Measurements from ENCODE around the gene HDAC4. TPM values are rescaled to one million over a fixed set of nuclear protein-coding genes. Genes with fewer than 3 reads are reported as not detected.
A peak's percentile ranks its signal among the peaks of the same experiment; 100 is the strongest.

The HDAC4 gene
- total and polyA plus RNA-seq, 2 experiments from 2014 or later: 8.1 to 41.8 TPM

- peak overlapping the region; percentile 23 for H3K27ac Mint-ChIP-seq
- peaks cover 14% of the 10 kb centered on the region for H3K27me3 Mint-ChIP-seq (ENCODE audit: insufficient read depth, low read depth, poor library complexity)
- H3K4me3 Mint-ChIP-seq: no peak overlapping the region
- peaks cover 65% of the 10 kb centered on the region for H3K4me1 Mint-ChIP-seq
- Histone ChIP-seq H3K9me2 (ENCODE audit: insufficient read depth) (no peaks in the 10 kb centered on the region), H3K4me3 (no peak overlapping the region), H3K36me3 (ENCODE audit: insufficient read depth) (no peaks in the 10 kb centered on the region), H3K4me1 (ENCODE audit: insufficient read depth) (peaks cover 31% of the 10 kb centered on the region), H4K20me1 (replicated peaks; ENCODE audit: insufficient read depth) (no peaks in the 10 kb centered on the region; the same call in 1 of the 2 replicates), H2AFZ (no peak overlapping the region), H3K4me2 (no peak overlapping the region), H3K79me2 (replicated peaks; ENCODE audit: insufficient read depth) (peaks cover 93% of the 10 kb centered on the region), H3K27me3 (ENCODE audit: insufficient read depth) (no peaks in the 10 kb centered on the region), H3F3A (replicated peaks; ENCODE audit: low read depth) (no peaks in the 10 kb centered on the region), H3K27ac (ENCODE audit: low read depth) (no peak overlapping the region)
- ATAC-seq (no peak), DNase-seq (ENCODE audit: low spot score) (no peak)
- TF ChIP-seq STAT1 (IDR thresholded peaks at IDR 0.05; ENCODE audit: unreplicated experiment) (no peak), NANOG (IDR thresholded peaks at IDR 0.05; ENCODE audit: borderline replicate concordance) (no peak), ZNF462 (CRISPR knock-in tag; IDR thresholded peaks at IDR 0.05) (no peak), CREB1 (CRISPR knock-in tag; IDR thresholded peaks at IDR 0.05; ENCODE audit: low read depth) (no peak), EZH2 (IDR thresholded peaks at IDR 0.05; ENCODE audit: low read depth, unreplicated experiment) (no peak), POLR2AphosphoS5 (IDR thresholded peaks at IDR 0.05; ENCODE audit: low read depth) (no peak), ETS1 (IDR thresholded peaks at IDR 0.05) (no peak)
- TF ChIP-seq, protein P1, sequence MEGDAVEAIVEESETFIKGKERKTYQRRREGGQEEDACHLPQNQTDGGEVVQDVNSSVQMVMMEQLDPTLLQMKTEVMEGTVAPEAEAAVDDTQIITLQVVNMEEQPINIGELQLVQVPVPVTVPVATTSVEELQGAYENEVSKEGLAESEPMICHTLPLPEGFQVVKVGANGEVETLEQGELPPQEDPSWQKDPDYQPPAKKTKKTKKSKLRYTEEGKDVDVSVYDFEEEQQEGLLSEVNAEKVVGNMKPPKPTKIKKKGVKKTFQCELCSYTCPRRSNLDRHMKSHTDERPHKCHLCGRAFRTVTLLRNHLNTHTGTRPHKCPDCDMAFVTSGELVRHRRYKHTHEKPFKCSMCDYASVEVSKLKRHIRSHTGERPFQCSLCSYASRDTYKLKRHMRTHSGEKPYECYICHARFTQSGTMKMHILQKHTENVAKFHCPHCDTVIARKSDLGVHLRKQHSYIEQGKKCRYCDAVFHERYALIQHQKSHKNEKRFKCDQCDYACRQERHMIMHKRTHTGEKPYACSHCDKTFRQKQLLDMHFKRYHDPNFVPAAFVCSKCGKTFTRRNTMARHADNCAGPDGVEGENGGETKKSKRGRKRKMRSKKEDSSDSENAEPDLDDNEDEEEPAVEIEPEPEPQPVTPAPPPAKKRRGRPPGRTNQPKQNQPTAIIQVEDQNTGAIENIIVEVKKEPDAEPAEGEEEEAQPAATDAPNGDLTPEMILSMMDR (conservative IDR thresholded peaks at IDR 0.05; ENCODE audit: low read depth in 2 of 2): no peak
- TF ChIP-seq, protein P2, sequence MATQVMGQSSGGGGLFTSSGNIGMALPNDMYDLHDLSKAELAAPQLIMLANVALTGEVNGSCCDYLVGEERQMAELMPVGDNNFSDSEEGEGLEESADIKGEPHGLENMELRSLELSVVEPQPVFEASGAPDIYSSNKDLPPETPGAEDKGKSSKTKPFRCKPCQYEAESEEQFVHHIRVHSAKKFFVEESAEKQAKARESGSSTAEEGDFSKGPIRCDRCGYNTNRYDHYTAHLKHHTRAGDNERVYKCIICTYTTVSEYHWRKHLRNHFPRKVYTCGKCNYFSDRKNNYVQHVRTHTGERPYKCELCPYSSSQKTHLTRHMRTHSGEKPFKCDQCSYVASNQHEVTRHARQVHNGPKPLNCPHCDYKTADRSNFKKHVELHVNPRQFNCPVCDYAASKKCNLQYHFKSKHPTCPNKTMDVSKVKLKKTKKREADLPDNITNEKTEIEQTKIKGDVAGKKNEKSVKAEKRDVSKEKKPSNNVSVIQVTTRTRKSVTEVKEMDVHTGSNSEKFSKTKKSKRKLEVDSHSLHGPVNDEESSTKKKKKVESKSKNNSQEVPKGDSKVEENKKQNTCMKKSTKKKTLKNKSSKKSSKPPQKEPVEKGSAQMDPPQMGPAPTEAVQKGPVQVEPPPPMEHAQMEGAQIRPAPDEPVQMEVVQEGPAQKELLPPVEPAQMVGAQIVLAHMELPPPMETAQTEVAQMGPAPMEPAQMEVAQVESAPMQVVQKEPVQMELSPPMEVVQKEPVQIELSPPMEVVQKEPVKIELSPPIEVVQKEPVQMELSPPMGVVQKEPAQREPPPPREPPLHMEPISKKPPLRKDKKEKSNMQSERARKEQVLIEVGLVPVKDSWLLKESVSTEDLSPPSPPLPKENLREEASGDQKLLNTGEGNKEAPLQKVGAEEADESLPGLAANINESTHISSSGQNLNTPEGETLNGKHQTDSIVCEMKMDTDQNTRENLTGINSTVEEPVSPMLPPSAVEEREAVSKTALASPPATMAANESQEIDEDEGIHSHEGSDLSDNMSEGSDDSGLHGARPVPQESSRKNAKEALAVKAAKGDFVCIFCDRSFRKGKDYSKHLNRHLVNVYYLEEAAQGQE (IDR thresholded peaks at IDR 0.05; ENCODE audit: unreplicated experiment): no peak
- no peaks in the 10 kb centered on the region for H3K9me3 Mint-ChIP-seq
- peaks cover 5% of the 10 kb centered on the region; the same call in 1 of the 3 replicates for H3K36me3 Mint-ChIP-seq (ENCODE audit: low read depth)
These were observed 134.4 kb downstream of the HDAC4 start for GRCh38 chr2:239266434-239266766.

Measured in GM23338 (cell line).